Stimulated activated CD8-positive, alpha-beta memory T cell treated with anti-CD3 and anti-CD28 coated beads, Interleukin-12 subunit alpha, Interleukin-12 subunit beta, amount 100 ng/mL, for 1 hour (primary cell): ENCODE data around the gene GOT1.

Source experiments
- DNase-seq: peaks from one replicate; pipeline ENCODE4 v3.0.0-alpha.2; 2020; ENCODE audit warnings: low read depth

Gene GOT1

GRCh38 chr10:99358101-99358500 lies 72.3 kb downstream of the GOT1 start:
- no peak for DNase-seq

- DNase-seq, result no peak
Observed at GRCh38 chr10:99357691-99358090, 72.7 kb downstream of the GOT1 start.

- no peak for DNase-seq
Observed at GRCh38 chr10:99353182-99353581, 77.2 kb downstream of the GOT1 start.

GRCh38 chr10:99347672-99348071 lies 82.8 kb downstream of the GOT1 start:
- DNase-seq, result no peak
